Parathyroid adenoma (tissue), 2 donors: ENCODE data around the gene MCC.

Source experiments
- H2AFZ ChIP-seq: fragments of 300-600 bp; sonication (generic); one replicate; pipeline ENCODE4 v1.7.0; 2017; ENCODE audit warnings: antibody characterized with exemption, mild to moderate bottlenecking
- H3K27ac ChIP-seq: fragments of 300-600 bp; sonication (generic); one replicate; pipeline ENCODE4 v1.7.0; 2017
- H3K27me3 ChIP-seq: fragments of 300-600 bp; sonication (generic); one replicate; pipeline ENCODE4 v1.7.0; 2017; ENCODE audit warnings: low read length; ENCODE audit not compliant: control insufficient read depth, insufficient read depth
- H3K36me3 ChIP-seq: fragments of 300-600 bp; sonication (generic); one replicate; pipeline ENCODE4 v1.7.0; 2017; ENCODE audit warnings: low read length; ENCODE audit not compliant: control insufficient read depth, insufficient read depth
- H3K4me1 ChIP-seq: fragments of 300-600 bp; sonication (generic); one replicate; pipeline ENCODE4 v1.7.0; 2017; ENCODE audit warnings: control low read depth
- H3K4me2 ChIP-seq: fragments of 300-600 bp; sonication (generic); one replicate; pipeline ENCODE4 v1.7.0; 2017; ENCODE audit warnings: low read length
- H3K4me3 ChIP-seq: fragments of 300-600 bp; sonication (generic); one replicate; pipeline ENCODE4 v1.7.0; 2017; ENCODE audit warnings: low read depth, low read length
- H3K79me2 ChIP-seq: fragments of 300-600 bp; sonication (generic); one replicate; pipeline ENCODE4 v1.7.0; 2017; ENCODE audit warnings: control low read depth
- H3K9ac ChIP-seq: fragments of 300-600 bp; sonication (generic); one replicate; pipeline ENCODE4 v1.7.0; 2017; ENCODE audit warnings: mild to moderate bottlenecking
- H3K9me3 ChIP-seq: fragments of 300-600 bp; sonication (generic); one replicate; pipeline ENCODE4 v1.7.0; 2017; ENCODE audit warnings: low read length; ENCODE audit not compliant: control insufficient read depth
- CTCF ChIP-seq: fragments of 300-600 bp; sonication (generic); IDR thresholded peaks from one replicate; pipeline ENCODE4 v1.7.0; 2017; ENCODE audit warnings: antibody characterized with exemption, mild to moderate bottlenecking
- donor health status: primary hyperparathyroidism.

The MCC gene

GRCh38 chr5:113123618-113124017, 364.6 kb downstream of the MCC start:
- H3K36me3 ChIP-seq = peaks cover 5% of the 10 kb centered on the region

GRCh38 chr5:113122053-113122452, 366.2 kb downstream of the MCC start:
- no peak for TF ChIP-seq CTCF
- H3K4me1 ChIP-seq = peaks cover 88% of the 10 kb centered on the region

More at GRCh38 chr5:113123618-113124017, 364.6 kb downstream of the MCC start:
- H3K27ac ChIP-seq = peak overlapping the region; percentile 97
- H3K4me2 ChIP-seq = peak overlapping the region; percentile 4
- peak; percentile 52 for TF ChIP-seq CTCF
- H2AFZ ChIP-seq = no peak overlapping the region
- no peaks in the 10 kb centered on the region for H3K9me3 ChIP-seq
- peaks cover 82% of the 10 kb centered on the region for H3K4me1 ChIP-seq
- H3K79me2 ChIP-seq = peaks cover 54% of the 10 kb centered on the region
- H3K4me3 ChIP-seq = no peak overlapping the region
- no peaks in the 10 kb centered on the region for H3K27me3 ChIP-seq
- no peak overlapping the region for H3K9ac ChIP-seq

GRCh38 chr5:113119246-113119924, 368.9 kb downstream of the MCC start:
- Histone ChIP-seq H2AFZ (no peak overlapping the region), H3K4me2 (no peak overlapping the region), H3K36me3 (peaks cover 5% of the 10 kb centered on the region), H3K79me2 (peaks cover 37% of the 10 kb centered on the region), H3K27me3 (no peaks in the 10 kb centered on the region), H3K9ac (no peak overlapping the region), H3K9me3 (no peaks in the 10 kb centered on the region), H3K27ac (peak overlapping the region; percentile 97), H3K4me1 (peaks cover 96% of the 10 kb centered on the region), H3K4me3 (no peak overlapping the region)
- no peak for TF ChIP-seq CTCF

More at GRCh38 chr5:113122053-113122452, 366.2 kb downstream of the MCC start:
- H3K36me3 ChIP-seq = peaks cover 5% of the 10 kb centered on the region
- no peak overlapping the region for H3K4me3 ChIP-seq
- no peaks in the 10 kb centered on the region for H3K27me3 ChIP-seq
- H2AFZ ChIP-seq = no peak overlapping the region
- peaks cover 48% of the 10 kb centered on the region for H3K79me2 ChIP-seq
- H3K27ac ChIP-seq = peak overlapping the region; percentile 97
- peak overlapping the region; percentile 5 for H3K4me2 ChIP-seq
- H3K9ac ChIP-seq = no peak overlapping the region
- no peaks in the 10 kb centered on the region for H3K9me3 ChIP-seq

GRCh38 chr5:113118765-113119164, 369.5 kb downstream of the MCC start:
- Histone ChIP-seq H3K36me3 (peaks cover 5% of the 10 kb centered on the region), H2AFZ (no peak overlapping the region), H3K79me2 (peaks cover 36% of the 10 kb centered on the region), H3K27me3 (no peaks in the 10 kb centered on the region), H3K9me3 (no peaks in the 10 kb centered on the region), H3K27ac (peak overlapping the region; percentile 97), H3K4me3 (no peak overlapping the region), H3K4me2 (peak overlapping the region; percentile 47), H3K9ac (no peak overlapping the region), H3K4me1 (peaks cover 96% of the 10 kb centered on the region)
- no peak for TF ChIP-seq CTCF

GRCh38 chr5:113118298-113118697, 370.0 kb downstream of the MCC start:
- H3K9ac ChIP-seq = no peak overlapping the region
- H3K4me3 ChIP-seq = no peak overlapping the region
- H3K79me2 ChIP-seq = peaks cover 37% of the 10 kb centered on the region
- peak overlapping the region; percentile 47 for H3K4me2 ChIP-seq
- no peak overlapping the region for H2AFZ ChIP-seq
- H3K27me3 ChIP-seq = no peaks in the 10 kb centered on the region
- H3K9me3 ChIP-seq = no peaks in the 10 kb centered on the region
- TF ChIP-seq CTCF = no peak
- peaks cover 96% of the 10 kb centered on the region for H3K4me1 ChIP-seq
- peaks cover 5% of the 10 kb centered on the region for H3K36me3 ChIP-seq
- H3K27ac ChIP-seq = peak overlapping the region; percentile 97
